Dermis blood vessel endothelial cell (primary cell): ENCODE results near the gene NPRL2. TPM values are rescaled to one million over a fixed set of nuclear protein-coding genes. Genes with fewer than 3 reads are reported as not detected.

Experiments
- DNase-seq: peaks from one replicate; pipeline ENCODE4 v3.0.0; 2010
- total RNA-seq: library from RNA; depleted of rRNA; stranded (reverse); fragments of >200 nt; gene quantifications from 2 replicates; pipeline ENCODE4 v1.2.3, GENCODE V29; 2014

NPRL2 gene
- total RNA-seq, 1 donor from 2014 or later: 16.8 TPM

DNA sequence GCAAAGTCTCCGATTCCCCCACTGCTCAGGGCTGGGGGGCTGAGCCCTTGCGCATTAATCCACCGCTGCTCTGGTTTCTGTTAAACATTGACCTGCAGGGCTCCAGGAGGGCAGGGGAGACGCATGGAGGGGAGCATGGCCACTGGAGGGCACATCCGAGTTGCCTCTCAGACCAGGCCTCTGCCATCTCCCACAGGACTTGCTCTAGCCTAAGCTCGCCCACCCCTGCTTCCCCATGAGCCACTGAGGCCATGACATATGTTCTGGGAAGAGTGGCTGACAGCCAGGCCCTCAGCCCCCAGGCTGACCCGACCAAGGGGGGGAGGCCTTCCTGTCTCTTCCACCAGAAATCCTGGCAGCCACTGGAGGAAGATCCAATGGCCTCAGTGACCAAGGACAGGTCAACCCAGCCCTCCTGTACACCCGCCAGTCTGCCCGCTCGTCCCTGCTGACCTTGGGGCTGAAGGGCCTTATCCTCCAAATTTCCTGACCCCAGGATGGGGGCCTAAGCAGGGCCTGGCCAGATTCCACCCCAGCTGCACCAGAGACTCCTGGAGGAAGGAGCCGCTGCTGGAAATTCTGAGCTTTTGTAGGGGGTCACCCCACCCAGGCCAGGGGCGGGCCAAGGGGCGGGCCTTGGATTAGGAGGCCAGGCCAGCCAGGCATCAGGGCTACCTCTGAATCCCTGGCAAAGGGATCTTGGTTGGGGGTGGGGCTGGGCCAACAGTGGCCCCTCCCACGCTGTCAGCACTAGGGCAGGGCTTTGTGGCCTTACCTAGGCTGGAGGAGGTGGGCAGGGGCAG is 47.4 kb downstream of the NPRL2 start, which contains the start of gene HYAL1:
HYAL1 (minus strand) TSS at position 562 of the 803 bp plus-strand sequence. CDS start 618 bp downstream, outside the sequence.
- DNase-seq: peak; percentile 58

GRCh38 chr3:50302095-50303012 is 48.2 kb downstream of the NPRL2 start:
- DNase-seq: no peak

- no peak for DNase-seq
Observed at GRCh38 chr3:50300681-50301254, 49.8 kb downstream of the NPRL2 start.

- DNase-seq: peak; percentile 74
Observed at GRCh38 chr3:50299929-50300680, 50.5 kb downstream of the NPRL2 start.

- no peak for DNase-seq
Observed at GRCh38 chr3:50299638-50299928, 51.0 kb downstream of the NPRL2 start.

DNA sequence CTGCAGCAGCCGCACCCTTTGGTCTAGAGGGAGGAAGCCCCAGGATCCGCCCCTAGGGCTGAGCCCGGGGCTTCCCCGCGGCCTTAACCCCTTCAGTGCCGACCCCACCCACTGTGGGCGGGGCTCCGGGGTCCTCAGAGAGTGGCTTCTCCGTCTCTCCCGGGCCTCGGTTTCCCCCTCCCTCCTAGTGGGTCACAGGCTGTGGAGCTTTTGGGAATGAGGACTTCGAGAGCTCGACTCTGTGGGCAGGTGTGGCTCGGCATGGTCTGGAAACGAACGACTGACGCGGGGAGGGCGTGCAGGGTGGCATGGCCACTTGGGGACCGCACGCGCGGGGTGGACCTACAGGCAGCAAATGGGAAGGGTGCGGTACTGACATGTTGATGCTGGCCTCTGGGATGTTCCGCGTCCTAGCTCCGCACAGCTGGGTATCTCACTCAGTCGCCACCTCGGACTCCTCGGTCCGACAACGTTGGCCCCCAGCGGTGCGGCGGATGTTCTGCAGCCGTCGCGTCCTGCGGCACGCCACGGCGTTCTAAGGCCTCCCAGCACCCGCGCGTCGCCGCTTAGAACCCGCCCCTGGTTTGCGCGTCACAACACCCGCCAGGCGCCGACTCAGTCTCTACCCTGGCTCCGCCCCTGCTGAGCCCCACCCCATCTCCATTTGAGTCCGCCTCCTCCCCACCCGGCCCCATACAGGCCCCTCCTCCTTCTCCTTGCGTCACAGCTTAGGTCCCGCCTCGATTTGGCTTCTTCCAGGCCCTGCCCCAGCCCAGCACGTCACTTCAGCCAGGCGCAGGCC is 51.5 kb downstream of the NPRL2 start, which contains the start of the genes HYAL3 and NAA80:
HYAL3 (minus strand) TSS at position 570 of the 802 bp plus-strand sequence. CDS start 3,803 bp downstream, outside the sequence.
NAA80 (minus strand) TSS at position 570 of the 802 bp plus-strand sequence. CDS start 1,942 bp downstream, outside the sequence.
- DNase-seq: peak; percentile 100

- DNase-seq: no peak
Observed at GRCh38 chr3:50297896-50298725, 52.5 kb downstream of the NPRL2 start.

DNA sequence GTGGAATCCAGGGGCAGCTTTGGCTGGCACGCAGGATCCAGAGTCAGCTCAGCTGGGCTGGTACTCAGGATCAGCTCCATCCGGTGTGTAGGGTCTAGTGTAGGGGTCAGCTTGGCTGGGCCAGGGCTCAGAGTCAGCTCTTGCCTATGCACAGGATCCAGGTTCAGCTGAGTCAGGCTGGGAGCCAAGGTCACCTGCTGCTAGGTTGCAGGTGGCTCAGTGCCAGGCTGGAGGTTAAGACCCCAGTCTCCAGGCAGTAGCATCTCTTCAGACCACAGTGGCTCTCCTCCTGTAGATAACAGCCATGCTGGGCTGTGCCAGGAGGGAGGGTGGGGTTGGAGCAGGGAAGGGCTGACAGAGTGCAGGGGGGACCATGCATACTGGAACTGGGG is 53.2 kb downstream of the NPRL2 start:
- no peak for DNase-seq

Other genes starting within 250 kb of the NPRL2 start
- gene SEMA3F, start 195.5 kb downstream of the NPRL2 start, total RNA-seq: 44.6 and 79.4 TPM in 2 replicates
- gene GNAT1, start 159.2 kb downstream of the NPRL2 start, total RNA-seq: not detected in 2 replicates
- not detected in 2 replicates for gene SLC38A3, start 145.5 kb downstream of the NPRL2 start, total RNA-seq
- 624 and 776 TPM in 2 replicates for gene GNAI2, start 114.6 kb downstream of the NPRL2 start, total RNA-seq
- 0.51 and 1.4 TPM in 2 replicates for gene SEMA3B, start 81.6 kb downstream of the NPRL2 start, total RNA-seq
- gene LSMEM2, start 71.7 kb downstream of the NPRL2 start, total RNA-seq: not detected in 2 replicates
- gene IFRD2, start 58.3 kb downstream of the NPRL2 start, total RNA-seq: 92.2 and 113 TPM in 2 replicates
- gene HYAL3, start 51.4 kb downstream of the NPRL2 start, total RNA-seq: 24.0 and 28.1 TPM in 2 replicates
- 4.9 and 7.3 TPM in 2 replicates for gene NAA80, start 51.4 kb downstream of the NPRL2 start, total RNA-seq
- gene HYAL1, start 47.2 kb downstream of the NPRL2 start, total RNA-seq: 11.4 and 30.6 TPM in 2 replicates
- gene HYAL2, start 28.0 kb downstream of the NPRL2 start, total RNA-seq: 600 and 601 TPM in 2 replicates
- gene TUSC2, start 22.6 kb downstream of the NPRL2 start, total RNA-seq: 19.7 and 20.8 TPM in 2 replicates
- 21.7 and 28.8 TPM in 2 replicates for gene RASSF1, start 9.9 kb downstream of the NPRL2 start, total RNA-seq
- gene ZMYND10, start 5.0 kb downstream of the NPRL2 start, total RNA-seq: 0.05 TPM in 1 of 2 replicates, not detected in the other
- 26.2 and 30.0 TPM in 2 replicates for gene CYB561D2, start 87 bp upstream of the NPRL2 start, total RNA-seq
- 60.3 and 61.6 TPM in 2 replicates for gene TMEM115, start 8.7 kb upstream of the NPRL2 start, total RNA-seq
- not detected in 2 replicates for gene CACNA2D2, start 152.9 kb upstream of the NPRL2 start, total RNA-seq
- 2.7 and 3.6 TPM in 2 replicates for gene C3orf18, start 217.0 kb upstream of the NPRL2 start, total RNA-seq
- gene HEMK1, start 218.7 kb upstream of the NPRL2 start, total RNA-seq: 8.1 and 13.3 TPM in 2 replicates